PFSK-1 (cell line): ENCODE results near the gene AGTPBP1.

Experiments used
- FOXP2 ChIP-seq: optimal IDR thresholded peaks from 2 replicates; pipeline ENCODE3; 2011; ENCODE audit warnings: borderline replicate concordance, control low read depth, inconsistent platforms; ENCODE audit not compliant: insufficient read depth; ENCODE audit errors: extremely low read length, extremely low read depth
- POLR2AphosphoS5 ChIP-seq: IDR thresholded peaks from 2 replicates; pipeline ENCODE4 v1.6.1; 2012; ENCODE audit warnings: low read depth, mild to moderate bottlenecking, control low read depth, low read length, moderate library complexity
- SIN3A ChIP-seq: IDR thresholded peaks from 2 replicates; pipeline ENCODE4 v1.6.1; 2012; ENCODE audit warnings: mild to moderate bottlenecking, low read length, moderate library complexity, borderline replicate concordance; ENCODE audit not compliant: insufficient read depth
- TAF1 ChIP-seq: IDR thresholded peaks from 2 replicates; pipeline ENCODE4 v1.6.1; 2012; ENCODE audit warnings: low read length, control low read depth, borderline replicate concordance; ENCODE audit not compliant: insufficient read depth
- TF ChIP-seq, protein P1 (sequence below), 2 experiments: IDR thresholded peaks; 2 replicates each; pipeline versions ENCODE4 v1.6.1 to v1.8.0; 2011 to 2012; ENCODE audit warnings: low read depth in 2 of 2, low read length in 2 of 2, control low read depth in 1 of 2, inconsistent platforms in 1 of 2, mild to moderate bottlenecking in 1 of 2, moderate library complexity in 1 of 2; ENCODE audit not compliant: insufficient read depth in 1 of 2

AGTPBP1 gene

DNA sequence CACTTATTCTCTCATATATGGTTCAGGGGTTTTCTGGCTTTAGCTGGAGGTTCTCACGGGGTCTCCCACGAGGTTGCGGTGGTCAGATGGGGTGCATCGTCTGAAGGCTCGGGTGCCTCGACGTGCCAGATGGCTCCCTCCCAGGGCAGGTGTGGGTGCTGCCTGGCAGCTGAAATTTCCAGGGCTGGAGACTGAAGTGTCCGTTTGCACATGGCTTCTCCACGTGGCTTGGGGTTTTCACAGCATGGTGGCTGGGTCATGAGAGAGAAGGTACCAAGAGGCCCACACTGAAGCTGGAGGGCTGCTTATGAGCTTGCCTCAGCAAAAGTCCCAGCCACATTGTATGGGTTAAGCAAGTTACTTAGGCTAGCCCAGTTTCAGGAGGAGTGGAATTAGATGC is 218.6 kb downstream of the AGTPBP1 start:
- TF ChIP-seq SIN3A, result no peak
- no peak for TF ChIP-seq TAF1
- no peak for TF ChIP-seq FOXP2
- TF ChIP-seq, protein P1, sequence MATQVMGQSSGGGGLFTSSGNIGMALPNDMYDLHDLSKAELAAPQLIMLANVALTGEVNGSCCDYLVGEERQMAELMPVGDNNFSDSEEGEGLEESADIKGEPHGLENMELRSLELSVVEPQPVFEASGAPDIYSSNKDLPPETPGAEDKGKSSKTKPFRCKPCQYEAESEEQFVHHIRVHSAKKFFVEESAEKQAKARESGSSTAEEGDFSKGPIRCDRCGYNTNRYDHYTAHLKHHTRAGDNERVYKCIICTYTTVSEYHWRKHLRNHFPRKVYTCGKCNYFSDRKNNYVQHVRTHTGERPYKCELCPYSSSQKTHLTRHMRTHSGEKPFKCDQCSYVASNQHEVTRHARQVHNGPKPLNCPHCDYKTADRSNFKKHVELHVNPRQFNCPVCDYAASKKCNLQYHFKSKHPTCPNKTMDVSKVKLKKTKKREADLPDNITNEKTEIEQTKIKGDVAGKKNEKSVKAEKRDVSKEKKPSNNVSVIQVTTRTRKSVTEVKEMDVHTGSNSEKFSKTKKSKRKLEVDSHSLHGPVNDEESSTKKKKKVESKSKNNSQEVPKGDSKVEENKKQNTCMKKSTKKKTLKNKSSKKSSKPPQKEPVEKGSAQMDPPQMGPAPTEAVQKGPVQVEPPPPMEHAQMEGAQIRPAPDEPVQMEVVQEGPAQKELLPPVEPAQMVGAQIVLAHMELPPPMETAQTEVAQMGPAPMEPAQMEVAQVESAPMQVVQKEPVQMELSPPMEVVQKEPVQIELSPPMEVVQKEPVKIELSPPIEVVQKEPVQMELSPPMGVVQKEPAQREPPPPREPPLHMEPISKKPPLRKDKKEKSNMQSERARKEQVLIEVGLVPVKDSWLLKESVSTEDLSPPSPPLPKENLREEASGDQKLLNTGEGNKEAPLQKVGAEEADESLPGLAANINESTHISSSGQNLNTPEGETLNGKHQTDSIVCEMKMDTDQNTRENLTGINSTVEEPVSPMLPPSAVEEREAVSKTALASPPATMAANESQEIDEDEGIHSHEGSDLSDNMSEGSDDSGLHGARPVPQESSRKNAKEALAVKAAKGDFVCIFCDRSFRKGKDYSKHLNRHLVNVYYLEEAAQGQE (IDR thresholded peaks at IDR 0.05; ENCODE audit: insufficient read depth in 1 of 2, low read depth in 2 of 2, low read length in 2 of 2), result no peak
- no peak for TF ChIP-seq POLR2AphosphoS5

DNA sequence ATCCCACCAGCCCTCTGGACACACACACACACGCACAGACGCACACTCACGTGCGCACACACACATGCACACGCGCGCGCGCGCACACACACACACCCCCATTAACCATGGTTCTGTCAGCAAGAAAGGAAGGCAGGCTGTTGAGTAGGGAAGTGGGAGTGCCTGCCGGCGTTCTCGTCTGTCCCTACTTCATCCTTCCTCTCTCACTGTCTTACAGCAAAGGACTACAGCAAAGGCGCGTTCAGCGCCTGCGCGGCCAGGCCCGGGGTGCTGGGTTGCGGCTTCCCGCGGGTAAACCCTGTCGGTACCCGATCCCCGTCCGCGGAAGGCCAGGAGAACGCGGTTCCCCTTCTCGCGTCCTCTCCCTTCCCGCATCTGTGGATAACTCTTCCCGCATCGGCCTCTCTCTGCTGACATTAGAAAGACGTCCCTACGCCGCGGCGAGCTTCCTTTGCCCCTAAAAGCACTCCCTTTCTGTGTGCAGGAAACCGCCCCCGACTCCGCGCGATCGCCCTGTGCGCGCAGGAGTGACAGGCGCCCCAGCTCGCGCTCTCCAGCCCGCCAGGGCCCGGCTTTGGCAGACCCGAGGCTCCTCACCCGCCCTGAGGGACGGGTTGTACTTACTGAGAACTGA is 219.2 kb downstream of the AGTPBP1 start:
- TF ChIP-seq, protein P1 (IDR thresholded peaks at IDR 0.05; ENCODE audit: insufficient read depth in 1 of 2, low read depth in 2 of 2, low read length in 2 of 2), result no peak
- no peak for TF ChIP-seq FOXP2
- TF ChIP-seq SIN3A, result no peak
- TF ChIP-seq TAF1, result no peak
- TF ChIP-seq POLR2AphosphoS5, result no peak

DNA sequence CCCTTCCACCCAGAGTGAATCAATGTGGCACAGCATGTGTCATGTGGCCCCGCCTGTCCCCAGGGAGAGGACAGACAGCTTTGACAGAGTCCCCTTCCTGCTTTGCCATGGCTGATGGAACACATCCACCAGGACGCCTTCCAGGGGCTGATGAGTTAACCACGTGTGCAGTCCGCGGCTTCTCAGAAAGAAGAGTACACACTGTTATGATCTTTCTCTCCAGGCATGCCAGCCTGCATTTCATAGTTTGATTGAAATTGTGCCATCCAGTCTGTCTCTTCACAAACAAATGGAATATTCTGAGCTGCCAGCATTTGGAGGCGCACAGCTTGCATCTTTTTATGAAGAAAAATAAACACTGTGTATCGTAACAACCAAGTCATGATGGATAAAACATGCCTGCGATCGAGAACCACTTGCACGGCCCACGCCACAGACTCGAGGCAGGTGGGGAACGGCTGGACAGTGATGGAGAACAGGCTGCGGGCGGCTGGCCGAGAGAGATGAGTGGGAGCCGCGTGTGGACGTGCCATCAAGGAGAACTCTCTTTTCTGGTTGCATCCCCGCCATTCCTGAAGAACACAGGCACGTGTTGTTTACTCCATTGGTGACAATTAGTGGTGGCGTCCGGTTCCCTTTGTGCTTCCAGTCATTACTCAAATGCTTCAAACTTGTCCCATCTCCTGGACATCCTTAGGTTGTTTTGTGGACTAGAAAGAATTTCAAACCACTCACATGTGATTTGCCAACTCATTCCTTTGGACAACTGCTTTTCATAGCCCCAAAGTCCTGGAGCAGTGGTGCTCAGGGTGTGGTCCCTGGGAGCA is 220.2 kb downstream of the AGTPBP1 start:
- TF ChIP-seq FOXP2 (no peak), POLR2AphosphoS5 (no peak), SIN3A (no peak), TAF1 (no peak)

DNA sequence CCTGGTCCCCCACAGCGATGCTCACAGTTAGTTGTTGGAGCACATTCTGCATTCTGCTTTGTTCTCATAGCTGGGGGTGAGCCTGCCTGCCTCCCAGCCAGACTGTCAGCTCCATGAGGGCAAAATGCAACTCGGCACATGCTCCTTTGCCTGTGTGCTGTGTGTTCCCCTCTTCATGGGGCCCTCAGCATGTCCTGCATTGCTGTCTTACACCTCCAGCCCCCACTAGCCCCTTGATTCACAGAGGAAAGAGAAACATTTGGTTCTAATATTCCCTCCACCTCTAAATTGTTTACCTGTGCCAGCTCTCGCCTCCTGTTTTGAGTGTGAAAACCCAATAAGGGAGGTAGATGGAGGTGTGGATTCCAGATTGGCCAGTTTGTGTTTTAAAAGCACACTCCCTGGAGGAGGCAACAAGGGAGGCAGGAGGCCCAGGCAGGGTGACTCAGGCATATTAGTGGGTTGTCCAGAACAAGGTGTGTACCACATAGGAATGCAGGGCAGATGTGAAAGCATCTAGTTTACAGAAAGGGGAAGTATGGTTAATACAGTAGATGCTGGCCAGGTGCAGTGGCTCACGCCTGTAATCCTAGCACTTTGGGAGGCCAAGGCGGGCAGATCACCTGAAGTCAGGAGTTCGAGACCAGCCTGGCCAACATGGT is 224.6 kb downstream of the AGTPBP1 start:
- no peak for TF ChIP-seq SIN3A
- TF ChIP-seq POLR2AphosphoS5, result no peak
- TF ChIP-seq FOXP2, result no peak
- TF ChIP-seq, protein P1 (IDR thresholded peaks at IDR 0.05; ENCODE audit: insufficient read depth in 1 of 2, low read depth in 2 of 2, low read length in 2 of 2), result no peak
- no peak for TF ChIP-seq TAF1

DNA sequence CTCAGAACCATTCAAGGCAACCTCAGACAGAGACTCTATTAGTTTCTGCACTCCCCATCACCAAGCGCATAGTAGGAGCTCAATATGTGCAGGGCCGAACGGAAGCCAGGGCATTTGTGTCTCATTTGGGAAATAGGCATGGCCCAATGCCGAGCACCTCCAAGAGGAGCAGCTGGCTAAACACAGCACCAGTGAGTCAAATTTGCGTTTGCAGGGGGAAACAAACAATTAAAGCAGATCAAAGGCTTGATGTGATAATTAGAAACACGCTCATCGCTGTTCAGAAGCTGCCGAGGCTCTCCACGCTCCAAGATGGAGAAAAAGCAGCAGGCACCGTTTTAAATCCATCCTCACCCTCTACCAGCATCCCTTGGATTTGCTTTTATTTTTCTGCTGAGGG is 225.3 kb downstream of the AGTPBP1 start:
- TF ChIP-seq, protein P1 (IDR thresholded peaks at IDR 0.05; ENCODE audit: insufficient read depth in 1 of 2, low read depth in 2 of 2, low read length in 2 of 2), result no peak
- no peak for TF ChIP-seq POLR2AphosphoS5
- TF ChIP-seq SIN3A, result no peak
- TF ChIP-seq TAF1, result no peak
- TF ChIP-seq FOXP2, result no peak
